Transverse colon (tissue), 4 donors: ENCODE data around the gene DNAJC7. TPM values are rescaled to one million over a fixed set of nuclear protein-coding genes. Genes with fewer than 3 reads are reported as not detected.
A peak's percentile ranks its signal among the peaks of the same experiment; 100 is the strongest.

ENCODE experiments used
- DNase-seq: peaks from one replicate; pipeline ENCODE4 v3.0.0-alpha.2; 2019
- H3K27ac ChIP-seq, 4 donors: fragments of 200-600 bp; sonication (generic); 2 replicates each; pipeline ENCODE4 v1.5.1; 2016 to 2018; ENCODE audit warnings: inconsistent platforms in 4 of 4
- H3K27me3 ChIP-seq: fragments of 200-600 bp; sonication (generic); 2 replicates; pipeline ENCODE4 v1.5.1; 2017; ENCODE audit warnings: inconsistent platforms
- H3K36me3 ChIP-seq, 4 donors: fragments of 200-600 bp; sonication (generic); 2 replicates each; pipeline ENCODE4 v1.5.1; 2017 to 2019; ENCODE audit warnings: inconsistent platforms in 4 of 4
- H3K4me1 ChIP-seq, 4 donors: fragments of 200-600 bp; sonication (generic); 2 replicates each; pipeline ENCODE4 v1.5.1; 2017 to 2020; ENCODE audit warnings: inconsistent platforms in 4 of 4
- H3K4me3 ChIP-seq, 4 donors: fragments of 200-600 bp; sonication (generic); 1 replicate in 1 of 4; 2 replicates in 3 of 4; pipeline versions ENCODE4 v1.5.1 to v1.6.1; 2017 to 2019; ENCODE audit warnings: inconsistent platforms in 4 of 4
- H3K9me3 ChIP-seq, 2 donors: fragments of 200-600 bp; sonication (generic); 2 replicates each; pipeline ENCODE4 v1.5.1; 2017 to 2019; ENCODE audit warnings: inconsistent platforms in 2 of 2
- CTCF ChIP-seq, 5 experiments: fragments of 200-600 bp in 3 of 5; fragments of 450-650 bp in 2 of 5; sonication (generic) in 3 of 5; IDR thresholded peaks; 1 replicate in 2 of 5; 2 replicates in 3 of 5; pipeline ENCODE4 v1.5.1; 2016 to 2017; ENCODE audit warnings: antibody characterized with exemption in 5 of 5, inconsistent platforms in 3 of 5, mild to moderate bottlenecking in 2 of 5, moderate library complexity in 1 of 5
- EP300 ChIP-seq: sonication (generic); formaldehyde crosslinking; IDR thresholded peaks from one replicate; pipeline ENCODE4 v1.6.1; 2017; ENCODE audit warnings: antibody characterized with exemption, low read depth
- POLR2A ChIP-seq: fragments of 450-650 bp; IDR thresholded peaks from one replicate; pipeline ENCODE4 v1.6.1; 2016; ENCODE audit warnings: antibody characterized with exemption, mild to moderate bottlenecking, moderate library complexity
- POLR2AphosphoS5 ChIP-seq, 3 donors: sonication (generic); formaldehyde crosslinking; IDR thresholded peaks; one replicate each; pipeline ENCODE4 v1.6.1; 2016; ENCODE audit warnings: antibody characterized with exemption in 3 of 3
- WGBS, 2 donors: methylation state at CpG; one replicate each; pipeline ENCODE4 v1.1.5; 2018; ENCODE audit warnings: low coverage in 1 of 2; 5-methylcytosine and 5-hydroxymethylcytosine counted together
- in situ Hi-C, 4 donors: fragments of 200-750 bp; cut with MboI; loops; one replicate each; pipeline versions ENCODE4 v1.15.0 to v1.15.1; 2017; ENCODE audit warnings: low sequenced_read_pairs in 3 of 4, low pct_ligation_motif_present in 1 of 4, low pct_unique_long_range_greater_than_20kb in 1 of 4
- intact Hi-C: fragments of 100-400 bp; cut with DNase I; formaldehyde crosslinking; loops from one replicate; pipeline ENCODE4 v1.15.1; 2023; ENCODE audit warnings: low total_unique reads
- total RNA-seq, 4 donors: library from RNA; depleted of rRNA; stranded (reverse); fragments of >200 nt; gene quantifications; one replicate each; pipeline ENCODE4 v1.1.0, GENCODE V29; 2016

DNAJC7 gene
- total RNA-seq, 4 donors from 2014 or later, result 18.1 to 87.5 (median 64.5) TPM

- Histone ChIP-seq H3K9me3 (no peaks in the 10 kb centered on the region), H3K36me3 (no peaks in the 10 kb centered on the region), H3K4me1 (no peaks in the 10 kb centered on the region), H3K27me3 (no peaks in the 10 kb centered on the region), H3K27ac (no peak overlapping the region), H3K4me3 (no peak overlapping the region)
- WGBS, 2 donors, result 69 to 71% methylated on average over 1 to 6 of the region's 6 CpGs
- intact Hi-C loops (no loop called here), in situ Hi-C loops (no loop called here)
- no peak for DNase-seq
- TF ChIP-seq CTCF (IDR thresholded peaks at IDR 0.05) (no peak), EP300 (no peak), POLR2A (no peak), POLR2AphosphoS5 (IDR thresholded peaks at IDR 0.05) (no peak)
Measured at GRCh38 chr17:42031584-42031983, 14.3 kb upstream of the DNAJC7 start.

DNA sequence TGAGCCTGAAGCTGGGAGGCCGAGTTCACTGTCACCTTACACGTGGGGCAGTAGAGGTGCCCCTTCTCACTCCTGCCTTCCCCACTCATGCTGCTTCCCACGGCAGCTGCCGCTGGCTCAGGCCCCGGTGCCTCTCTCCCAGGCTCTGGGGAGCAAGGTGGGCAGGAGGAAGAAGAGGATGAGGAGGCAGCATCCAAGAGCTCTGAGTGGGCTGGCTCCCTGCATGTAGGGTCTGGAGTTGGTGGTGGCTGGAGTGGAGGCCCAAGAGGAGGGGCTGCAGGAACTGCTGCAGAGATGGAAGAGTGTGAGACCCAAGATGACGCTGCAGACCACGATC, 11.5 kb upstream of the DNAJC7 start:
- no peak overlapping the region for H3K4me3 ChIP-seq
- no peak for DNase-seq
- 81% methylated on average over 7 of the region's 7 CpGs; no CpG with 5 or more reads in 1 of the 2 donors for WGBS, 2 donors
- in situ Hi-C loops (no loop called here), intact Hi-C loops (loop anchor here (5.0 kb wide), 2 partner anchors 69 to 84 kb away; partner anchors contain the start of genes DHX58 and ZNF385C)
- no peak overlapping the region for H3K27ac ChIP-seq
- peaks cover 4 to 18% (median 12%) of the 10 kb centered on the region in 4 donors for H3K4me1 ChIP-seq
- no peaks in the 10 kb centered on the region for H3K27me3 ChIP-seq
- no peaks in the 10 kb centered on the region for H3K9me3 ChIP-seq
- TF ChIP-seq CTCF (IDR thresholded peaks at IDR 0.05) (no peak), POLR2A (no peak), POLR2AphosphoS5 (IDR thresholded peaks at IDR 0.05) (no peak), EP300 (no peak)
- H3K36me3 ChIP-seq, result peaks cover 0 to 4% (median 1%) of the 10 kb centered on the region in 4 donors

DNA sequence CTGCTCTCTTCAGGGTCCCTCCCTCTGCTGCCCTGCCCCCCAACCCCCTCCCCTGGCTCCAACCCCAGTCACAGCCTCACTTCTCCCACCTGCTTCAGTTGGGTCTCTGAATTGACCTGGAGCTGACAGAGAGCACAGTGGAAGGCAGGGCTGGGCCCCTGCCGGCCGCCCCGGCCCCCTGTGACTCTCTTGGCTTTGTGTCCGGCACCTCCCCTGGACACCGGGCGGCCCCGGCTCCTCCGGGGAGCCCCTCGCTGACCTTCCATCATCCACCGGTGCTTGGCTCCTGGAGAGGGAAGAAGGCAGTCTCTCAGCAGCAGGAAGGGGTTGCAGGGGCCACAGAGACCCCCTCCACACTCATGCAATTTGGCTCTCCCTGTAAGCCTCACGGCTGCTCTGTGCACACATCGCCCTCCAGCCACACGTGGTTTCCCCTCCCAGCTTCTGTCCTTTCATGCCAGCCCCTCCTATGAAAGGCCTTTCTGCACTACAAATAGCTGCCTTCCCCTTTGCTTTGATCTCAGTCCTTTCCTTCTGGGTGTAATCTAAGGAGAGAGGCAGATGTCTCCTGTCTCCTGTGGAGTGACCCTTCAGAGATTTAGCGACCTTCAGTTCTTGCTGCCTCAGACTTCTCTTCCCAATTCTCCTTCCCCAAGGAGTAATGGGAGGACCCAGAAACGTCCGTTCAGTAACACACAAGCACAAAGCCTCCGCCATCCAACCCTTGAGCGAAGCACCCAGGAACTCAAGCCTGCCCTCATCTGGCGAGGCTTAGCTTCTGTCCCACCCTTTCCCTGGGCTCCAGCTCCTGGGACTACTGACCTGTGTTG, 10.9 kb upstream of the DNAJC7 start:
- H3K27ac ChIP-seq, result no peak overlapping the region
- H3K4me3 ChIP-seq, result no peak overlapping the region
- no peaks in the 10 kb centered on the region for H3K9me3 ChIP-seq
- in situ Hi-C loops, result no loop called here
- WGBS, 2 donors, result 50 to 69% methylated on average over 3 to 19 of the region's 19 CpGs
- no peak for TF ChIP-seq POLR2A
- peak in 1 of 5 experiments; percentile 4 for TF ChIP-seq CTCF (IDR thresholded peaks at IDR 0.05)
- no peak for TF ChIP-seq POLR2AphosphoS5 (IDR thresholded peaks at IDR 0.05)
- H3K4me1 ChIP-seq, result peaks cover 4 to 18% (median 12%) of the 10 kb centered on the region in 4 donors
- no peaks in the 10 kb centered on the region for H3K27me3 ChIP-seq
- DNase-seq, result no peak
- intact Hi-C loops, result loop anchor here (5.0 kb wide), 2 partner anchors 69 to 84 kb away; partner anchors contain the start of genes DHX58 and ZNF385C
- peaks cover 0 to 7% (median 2%) of the 10 kb centered on the region in 4 donors for H3K36me3 ChIP-seq

DNA sequence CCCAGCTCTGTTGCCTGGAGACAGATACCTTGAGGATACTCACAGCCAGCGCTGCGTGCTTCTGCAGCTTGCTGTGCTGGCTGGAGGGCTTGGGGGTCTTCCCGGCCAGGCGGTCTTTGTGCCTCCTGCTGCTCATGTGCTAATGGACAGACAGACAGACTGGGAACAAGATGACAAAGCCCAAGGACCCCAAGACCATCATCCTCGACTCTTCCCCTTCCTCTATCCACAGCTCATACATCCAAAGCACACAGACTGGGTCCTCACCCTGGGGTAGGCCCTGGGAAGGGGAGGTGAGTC, 10.3 kb upstream of the DNAJC7 start:
- Histone ChIP-seq H3K36me3 (peaks cover 0 to 13% (median 2%) of the 10 kb centered on the region in 4 donors), H3K27me3 (no peaks in the 10 kb centered on the region), H3K4me1 (peaks cover 4 to 18% (median 12%) of the 10 kb centered on the region in 4 donors), H3K4me3 (no peak overlapping the region), H3K9me3 (no peaks in the 10 kb centered on the region), H3K27ac (no peak overlapping the region)
- intact Hi-C loops (loop anchor here (5.0 kb wide), 2 partner anchors 70 to 85 kb away; partner anchors contain the start of genes DHX58 and ZNF385C), in situ Hi-C loops (no loop called here)
- no peak for DNase-seq
- TF ChIP-seq POLR2AphosphoS5 (IDR thresholded peaks at IDR 0.05), result no peak
- no peak for TF ChIP-seq EP300
- no peak for TF ChIP-seq POLR2A
- TF ChIP-seq CTCF (IDR thresholded peaks at IDR 0.05), result no peak
- 76 to 100% methylated on average over 1 to 5 of the region's 5 CpGs for WGBS, 2 donors
